Measurements from ENCODE around the gene ARPC4.
"Not testable (repeated sequence)": the region's sequence is repeated elsewhere in the genome, so short reads cannot be mapped to it uniquely, and the experiment has no call there.

Gene ARPC4

GRCh38 chr3:9837701-9838582 is 45.1 kb downstream of the ARPC4 start:
- Histone ChIP-seq H3K9ac (peak overlapping the region in 4 of 11 experiments; percentile 25 to 39 (median 36); a peak in 4 of 22 replicates), H4K20me1 (peaks cover 0 to 14% (median 0%) of the 10 kb centered on the region in 11 experiments; a peak in 4 of 22 replicates), H3K4me3 (no peak overlapping the region), H3K4me1 (peaks cover 20 to 29% (median 25%) of the 10 kb centered on the region in 10 experiments), H3K36me3 (peaks cover 70 to 95% (median 80%) of the 10 kb centered on the region in 11 experiments), H3K27me3 (no peaks in the 10 kb centered on the region), H3K9me3 (replicated peaks in 1 of 11) (no peaks in the 10 kb centered on the region), H3K27ac (peak overlapping the region in 6 of 11 experiments; percentile 23 to 37 (median 28); a peak in 5 of 22 replicates), H3K4me2 (peak overlapping the region; percentile 26 to 84 (median 45); a peak in 21 of 22 replicates)
- TF ChIP-seq Cebpa-rat (IDR thresholded peaks at IDR 0.05): no peak

GRCh38 chr3:9838856-9839255 is 46.0 kb downstream of the ARPC4 start:
- no peak overlapping the region for H3K9ac ChIP-seq
- no peak overlapping the region for H3K4me3 ChIP-seq
- TF ChIP-seq Cebpa-rat (IDR thresholded peaks at IDR 0.05): no peak
- no peaks in the 10 kb centered on the region for H3K9me3 ChIP-seq (replicated peaks in 1 of 11)
- no peaks in the 10 kb centered on the region for H3K27me3 ChIP-seq
- H4K20me1 ChIP-seq: peaks cover 0 to 8% (median 0%) of the 10 kb centered on the region in 11 experiments; a peak in 2 of 22 replicates
- peaks cover 63 to 86% (median 72%) of the 10 kb centered on the region in 11 experiments for H3K36me3 ChIP-seq
- peak overlapping the region in 6 of 11 experiments; percentile 35 to 84 (median 68); a peak in 10 of 22 replicates for H3K4me2 ChIP-seq
- peaks cover 25 to 33% (median 28%) of the 10 kb centered on the region in 10 experiments for H3K4me1 ChIP-seq
- H3K27ac ChIP-seq: peak overlapping the region in 2 of 11 experiments; percentile 9 to 30; a peak in 1 of 22 replicates

- TF ChIP-seq Cebpa-rat (IDR thresholded peaks at IDR 0.05): no peak
- Histone ChIP-seq H3K27me3 (no peaks in the 10 kb centered on the region), H3K9ac (no peak overlapping the region), H3K9me3 (replicated peaks in 1 of 11) (no peaks in the 10 kb centered on the region), H3K4me3 (no peak overlapping the region), H4K20me1 (peaks cover 0 to 8% (median 0%) of the 10 kb centered on the region in 11 experiments; a peak in 2 of 22 replicates), H3K36me3 (peaks cover 42 to 64% (median 52%) of the 10 kb centered on the region in 11 experiments), H3K4me2 (no peak overlapping the region), H3K4me1 (peaks cover 31 to 46% (median 41%) of the 10 kb centered on the region in 10 experiments), H3K27ac (no peak overlapping the region)
Observed at GRCh38 chr3:9841015-9841414, 48.1 kb downstream of the ARPC4 start.

GRCh38 chr3:9843715-9844438 is 51.0 kb downstream of the ARPC4 start, which contains the start of gene RPUSD3:
RPUSD3 (minus strand) TSS chr3:9844008; CDS start chr3:9843990, 18 bp downstream.
- Histone ChIP-seq H3K9ac (peak within 1 kb of the TSS; percentile 76 to 88 (median 85)), H3K4me1 (peaks cover 18 to 31% (median 27%) of the 10 kb centered on the region in 10 experiments), H3K27me3 (no peaks in the 10 kb centered on the region), H4K20me1 (peaks cover 0 to 3% (median 0%) of the 10 kb centered on the region in 11 experiments; a peak in 2 of 22 replicates), H3K4me3 (peak within 1 kb of the TSS; percentile 72 to 97 (median 83)), H3K9me3 (replicated peaks in 1 of 11) (no peaks in the 10 kb centered on the region), H3K4me2 (peak within 1 kb of the TSS; percentile 91 to 99 (median 94)), H3K27ac (peak within 1 kb of the TSS; percentile 44 to 81 (median 78); a peak in 21 of 22 replicates), H3K36me3 (peaks cover 27 to 36% (median 32%) of the 10 kb centered on the region in 11 experiments)
- TF ChIP-seq Cebpa-rat (IDR thresholded peaks at IDR 0.05): no peak

GRCh38 chr3:9846231-9846630 is 53.3 kb downstream of the ARPC4 start:
- no peaks in the 10 kb centered on the region for H3K9me3 ChIP-seq (replicated peaks in 1 of 11)

GRCh38 chr3:9846931-9847488 is 54.1 kb downstream of the ARPC4 start:
- no peak for TF ChIP-seq Cebpa-rat (IDR thresholded peaks at IDR 0.05)
- H4K20me1 ChIP-seq: no peaks in the 10 kb centered on the region
- H3K9me3 ChIP-seq (replicated peaks in 1 of 11): no peaks in the 10 kb centered on the region
- no peak overlapping the region for H3K4me2 ChIP-seq
- H3K36me3 ChIP-seq: peaks cover under 1 to 4% (median 1%) of the 10 kb centered on the region in 11 experiments; a peak in 14 of 22 replicates
- H3K4me3 ChIP-seq: no peak overlapping the region
- H3K27me3 ChIP-seq: no peaks in the 10 kb centered on the region
- H3K27ac ChIP-seq: no peak overlapping the region
- no peak overlapping the region for H3K9ac ChIP-seq
- peaks cover 17 to 26% (median 25%) of the 10 kb centered on the region in 10 experiments for H3K4me1 ChIP-seq

More at GRCh38 chr3:9846231-9846630, 53.3 kb downstream of the ARPC4 start:
- TF ChIP-seq Cebpa-rat (IDR thresholded peaks at IDR 0.05): no peak
- no peaks in the 10 kb centered on the region for H4K20me1 ChIP-seq
- no peak overlapping the region for H3K4me3 ChIP-seq
- no peak overlapping the region for H3K9ac ChIP-seq
- H3K4me1 ChIP-seq: peaks cover 17 to 30% (median 26%) of the 10 kb centered on the region in 10 experiments
- no peak overlapping the region for H3K4me2 ChIP-seq
- H3K36me3 ChIP-seq: peaks cover 8 to 12% (median 9%) of the 10 kb centered on the region in 11 experiments
- no peak overlapping the region for H3K27ac ChIP-seq
- H3K27me3 ChIP-seq: no peaks in the 10 kb centered on the region

- H3K27ac ChIP-seq; H3K36me3 ChIP-seq; H3K9me3 ChIP-seq (replicated peaks in 1 of 11); H3K27me3 ChIP-seq; H3K4me2 ChIP-seq; H4K20me1 ChIP-seq; H3K9ac ChIP-seq; H3K4me3 ChIP-seq: not testable (repeated sequence)
- peaks cover 11 to 18% (median 16%) of the 10 kb centered on the region in 10 experiments for H3K4me1 ChIP-seq
Observed at GRCh38 chr3:9847870-9848269, 55.0 kb downstream of the ARPC4 start.

- H3K9me3 ChIP-seq (replicated peaks in 1 of 11); H3K27ac ChIP-seq; H3K36me3 ChIP-seq; H3K9ac ChIP-seq; H3K4me3 ChIP-seq; H3K27me3 ChIP-seq; H3K4me2 ChIP-seq; H4K20me1 ChIP-seq: not testable (repeated sequence)
- H3K4me1 ChIP-seq: peaks cover 6 to 13% (median 12%) of the 10 kb centered on the region in 10 experiments
Observed at GRCh38 chr3:9848860-9849259, 56.0 kb downstream of the ARPC4 start.

- not testable (repeated sequence) for H3K4me2 ChIP-seq; H3K9ac ChIP-seq; H4K20me1 ChIP-seq; H3K27me3 ChIP-seq; H3K4me3 ChIP-seq; H3K9me3 ChIP-seq (replicated peaks in 1 of 11); H3K27ac ChIP-seq; H3K4me1 ChIP-seq; H3K36me3 ChIP-seq
Observed at GRCh38 chr3:9851383-9851782, 58.5 kb downstream of the ARPC4 start.

GRCh38 chr3:9851926-9852325 is 59.0 kb downstream of the ARPC4 start:
- H3K27me3 ChIP-seq; H3K36me3 ChIP-seq; H3K9ac ChIP-seq; H3K9me3 ChIP-seq (replicated peaks in 1 of 11); H3K4me3 ChIP-seq; H3K27ac ChIP-seq; H4K20me1 ChIP-seq; H3K4me2 ChIP-seq; H3K4me1 ChIP-seq: not testable (repeated sequence)

All from BLaER1 treated with 17β-estradiol and CSF1 and Interleukin-3, amounts not matched to agents 10 nM and 100 nM (cell line).